ENCODE results near the gene ANKRD10.

The ANKRD10 gene

GRCh38 chr13:110938662-110939421 lies 24.0 kb upstream of the ANKRD10 start:
- no peak for DNase-seq (ENCODE audit: low read depth in 1 of 2, low spot score in 1 of 2)
- Histone ChIP-seq H3K27me3 (ENCODE audit: insufficient read depth, poor library complexity, severe bottlenecking) (no peaks in the 10 kb centered on the region), H3K4me3 (replicated peaks; ENCODE audit: insufficient read depth, low read length) (no peak overlapping the region), H3K27ac (replicated peaks) (no peak overlapping the region)
- TF ChIP-seq GABPA (IDR thresholded peaks at IDR 0.05; ENCODE audit: low read depth): no peak
- TF ChIP-seq CTCF (IDR thresholded peaks at IDR 0.05; ENCODE audit: insufficient read depth, low read length): no peak
- no peak for TF ChIP-seq SPI1 (IDR thresholded peaks at IDR 0.05; ENCODE audit: borderline replicate concordance, low read depth)
- TF ChIP-seq POLR2AphosphoS5 (IDR thresholded peaks at IDR 0.05; ENCODE audit: low read depth): no peak
- no peak for TF ChIP-seq REST (IDR thresholded peaks at IDR 0.05; ENCODE audit: insufficient replicate concordance, low read depth)

GRCh38 chr13:110937511-110938285 lies 22.8 kb upstream of the ANKRD10 start:
- no peak for TF ChIP-seq REST (IDR thresholded peaks at IDR 0.05; ENCODE audit: insufficient replicate concordance, low read depth)
- peak; percentile 42; the same call in 1 of the 2 replicates for TF ChIP-seq SPI1 (IDR thresholded peaks at IDR 0.05; ENCODE audit: borderline replicate concordance, low read depth)
- H3K27me3 ChIP-seq (ENCODE audit: insufficient read depth, poor library complexity, severe bottlenecking): no peaks in the 10 kb centered on the region
- DNase-seq (ENCODE audit: low read depth in 1 of 2, low spot score in 1 of 2): no peak
- no peak overlapping the region for H3K27ac ChIP-seq (replicated peaks)
- H3K4me3 ChIP-seq (replicated peaks; ENCODE audit: insufficient read depth, low read length): no peak overlapping the region

- TF ChIP-seq GABPA (IDR thresholded peaks at IDR 0.05; ENCODE audit: low read depth) (no peak), POLR2AphosphoS5 (IDR thresholded peaks at IDR 0.05; ENCODE audit: low read depth) (no peak), REST (IDR thresholded peaks at IDR 0.05; ENCODE audit: insufficient replicate concordance, low read depth) (no peak), CTCF (IDR thresholded peaks at IDR 0.05; ENCODE audit: insufficient read depth, low read length) (no peak), SPI1 (IDR thresholded peaks at IDR 0.05; ENCODE audit: borderline replicate concordance, low read depth) (no peak)
- no peak for DNase-seq (ENCODE audit: low read depth in 1 of 2, low spot score in 1 of 2)
- Histone ChIP-seq H3K27ac (replicated peaks) (no peak overlapping the region), H3K27me3 (ENCODE audit: insufficient read depth, poor library complexity, severe bottlenecking) (no peaks in the 10 kb centered on the region), H3K4me3 (replicated peaks; ENCODE audit: insufficient read depth, low read length) (no peak overlapping the region)
These were observed 21.6 kb upstream of the ANKRD10 start for GRCh38 chr13:110936519-110936918.

Data from HL-60 (cell line).